H1 (cell line): ENCODE measurements around the gene TXN2. TPM values are rescaled to one million over a fixed set of nuclear protein-coding genes. Genes with fewer than 3 reads are reported as not detected.

Source experiments
- CTCF ChIA-PET: fragments of 300-600 bp; sonication (Branson Sonifier 250); formaldehyde crosslinking; loops from one replicate; lab custom pipeline; 2021; ENCODE audit not compliant: partially characterized antibody; lab: Charles Lee
- POLR2A ChIA-PET: fragments of 300-600 bp; sonication (Branson Sonifier 250); formaldehyde crosslinking; loops from one replicate; lab custom pipeline; 2021; ENCODE audit warnings: inconsistent platforms; ENCODE audit not compliant: partially characterized antibody; lab: Charles Lee
- DNase-seq, 2 experiments: peaks; one replicate each; pipeline versions ENCODE4 v3.0.0 to v3.0.0-alpha.2; 2010 to 2022; ENCODE audit warnings: low spot score in 2 of 2, low read depth in 1 of 2, mixed read lengths in 1 of 2
- FAIRE-seq: peaks from 2 replicates; lab custom pipeline; 2011; peaks lifted over from hg19 to GRCh38; lab: Jason Lieb, UNC
- H2AFZ ChIP-seq: 2 replicates; pipeline ENCODE4 v1.8.1; 2012; ENCODE audit warnings: low read length, inconsistent platforms
- H2AK5ac ChIP-seq: 2 replicates; pipeline ENCODE4 v1.6.1; 2013; ENCODE audit warnings: low read depth, low read length
- H2BK120ac ChIP-seq: replicated peaks from 2 replicates; pipeline ENCODE3; 2013; ENCODE audit warnings: low read depth, low read length, inconsistent platforms
- H2BK12ac ChIP-seq: 2 replicates; pipeline ENCODE4 v1.6.1; 2013; ENCODE audit warnings: low read depth, low read length
- H2BK15ac ChIP-seq: 2 replicates; pipeline ENCODE4 v1.6.1; 2013; ENCODE audit warnings: low read length
- H2BK20ac ChIP-seq: 2 replicates; pipeline ENCODE4 v1.6.1; 2013; ENCODE audit warnings: low read length
- H2BK5ac ChIP-seq: 2 replicates; pipeline ENCODE4 v1.6.1; 2013; ENCODE audit warnings: low read depth, low read length
- H3K14ac ChIP-seq: 2 replicates; pipeline ENCODE4 v1.6.1; 2013; ENCODE audit warnings: inconsistent platforms; ENCODE audit not compliant: insufficient read length
- H3K18ac ChIP-seq: 2 replicates; pipeline ENCODE4 v1.6.1; 2013; ENCODE audit warnings: low read length; ENCODE audit errors: extremely low read depth
- H3K23ac ChIP-seq: 2 replicates; pipeline ENCODE4 v1.6.1; 2013; ENCODE audit warnings: inconsistent platforms; ENCODE audit not compliant: insufficient read length
- H3K23me2 ChIP-seq: 2 replicates; pipeline ENCODE4 v1.6.1; 2013; ENCODE audit warnings: low read depth, low read length
- H3K27ac ChIP-seq: 2 replicates; pipeline ENCODE4 v1.6.1; 2011; ENCODE audit warnings: low read depth, low read length, inconsistent platforms
- H3K27me3 ChIP-seq, 4 experiments: replicated peaks in 1 of 4; 1 replicate in 1 of 4; 2 replicates in 3 of 4; pipeline versions ENCODE4 v1.6.1 to v1.8.1; 2011 to 2013; ENCODE audit warnings: low read length in 3 of 4, mild to moderate bottlenecking in 3 of 4, inconsistent platforms in 2 of 4, mixed read lengths in 2 of 4, moderate library complexity in 1 of 4; ENCODE audit not compliant: control insufficient read depth in 3 of 4, insufficient read depth in 3 of 4; ENCODE audit errors: extremely low read depth in 1 of 4
- H3K36me3 ChIP-seq, 4 experiments: 2 replicates each; pipeline versions ENCODE4 v1.6.1 to v1.8.1; 2011 to 2013; ENCODE audit warnings: mild to moderate bottlenecking in 4 of 4, low read length in 3 of 4, moderate library complexity in 2 of 4, control low read depth in 1 of 4, inconsistent platforms in 1 of 4; ENCODE audit not compliant: insufficient read depth in 4 of 4, control insufficient read depth in 2 of 4
- H3K4ac ChIP-seq: replicated peaks from 2 replicates; pipeline ENCODE3; 2013; ENCODE audit warnings: low read length, low read depth, mixed read lengths, inconsistent platforms; ENCODE audit not compliant: insufficient read length
- H3K4me1 ChIP-seq, 4 experiments: replicated peaks in 1 of 4; 1 replicate in 1 of 4; 2 replicates in 3 of 4; pipeline versions ENCODE4 v1.6.1 to v1.8.1; 2011 to 2013; ENCODE audit warnings: low read length in 3 of 4, inconsistent platforms in 2 of 4, mixed read lengths in 1 of 4; ENCODE audit not compliant: insufficient read depth in 4 of 4, control insufficient read depth in 3 of 4
- H3K4me2 ChIP-seq, 2 experiments: 2 replicates each; pipeline versions ENCODE4 v1.6.1 to v1.8.1; 2011 to 2013; ENCODE audit warnings: low read depth in 2 of 2, low read length in 2 of 2, control low read depth in 1 of 2, inconsistent platforms in 1 of 2, mild to moderate bottlenecking in 1 of 2; ENCODE audit not compliant: insufficient read depth in 1 of 2
- H3K4me3 ChIP-seq, 4 experiments: fragments of 200-600, 300-600 bp in 1 of 4; sonication (generic), shearing (Covaris generic), sonication (Bioruptor Twin) in 1 of 4; 2 replicates each; pipeline versions ENCODE4 v1.5.1 to v1.8.1; 2011 to 2016; ENCODE audit warnings: low read length in 4 of 4, low read depth in 3 of 4, control low read depth in 2 of 4, inconsistent platforms in 2 of 4, mild to moderate bottlenecking in 2 of 4, mixed read lengths in 1 of 4, moderate library complexity in 1 of 4; ENCODE audit not compliant: insufficient read depth in 2 of 4; ENCODE audit errors: extremely low read depth in 1 of 4
- H3K56ac ChIP-seq: replicated peaks from 2 replicates; pipeline ENCODE3; 2013; ENCODE audit warnings: low read depth, mild to moderate bottlenecking, mixed read lengths, low read length, inconsistent platforms; ENCODE audit not compliant: insufficient read length
- H3K79me1 ChIP-seq: 2 replicates; pipeline ENCODE4 v1.6.1; 2013; ENCODE audit warnings: low read depth, low read length, control low read depth
- H3K79me2 ChIP-seq, 2 experiments: 2 replicates each; pipeline versions ENCODE4 v1.6.1 to v1.8.1; 2012 to 2013; ENCODE audit warnings: low read length in 2 of 2, mild to moderate bottlenecking in 2 of 2, inconsistent platforms in 1 of 2; ENCODE audit not compliant: insufficient read depth in 2 of 2, control insufficient read depth in 1 of 2
- H3K9ac ChIP-seq, 4 experiments: replicated peaks in 1 of 4; 1 replicate in 1 of 4; 2 replicates in 3 of 4; pipeline versions ENCODE4 v1.6.1 to v1.8.1; 2011 to 2013; ENCODE audit warnings: low read depth in 3 of 4, low read length in 3 of 4, control low read depth in 2 of 4, mild to moderate bottlenecking in 2 of 4, moderate library complexity in 2 of 4, inconsistent platforms in 1 of 4; ENCODE audit errors: extremely low read depth in 1 of 4
- H3K9me3 ChIP-seq, 2 experiments: 2 replicates each; pipeline versions ENCODE4 v1.6.1 to v1.8.1; 2012 to 2013; ENCODE audit warnings: mild to moderate bottlenecking in 2 of 2, moderate library complexity in 2 of 2, control low read depth in 1 of 2, inconsistent platforms in 1 of 2, low read depth in 1 of 2, low read length in 1 of 2, mixed read lengths in 1 of 2; ENCODE audit not compliant: insufficient read depth in 2 of 2
- H4K20me1 ChIP-seq, 2 experiments: replicated peaks in 1 of 2; 2 replicates each; pipeline versions ENCODE3 to v1.8.1; 2011 to 2013; ENCODE audit warnings: inconsistent platforms in 2 of 2, low read length in 2 of 2, mild to moderate bottlenecking in 1 of 2; ENCODE audit not compliant: insufficient read depth in 2 of 2, control insufficient read depth in 1 of 2
- H4K5ac ChIP-seq: 2 replicates; pipeline ENCODE4 v1.6.1; 2013; ENCODE audit warnings: low read length, low read depth, mixed read lengths, inconsistent platforms; ENCODE audit not compliant: insufficient read length
- H4K8ac ChIP-seq: 2 replicates; pipeline ENCODE4 v1.8.0; 2013; ENCODE audit warnings: mild to moderate bottlenecking, moderate library complexity, low read length, inconsistent platforms; ENCODE audit not compliant: insufficient read depth; ENCODE audit errors: extremely low read depth
- H4K91ac ChIP-seq: replicated peaks from 2 replicates; pipeline ENCODE3; 2013; ENCODE audit warnings: low read length, mixed read lengths, inconsistent platforms; ENCODE audit not compliant: insufficient read length
- BRCA1 ChIP-seq: IDR thresholded peaks from 2 replicates; pipeline ENCODE4 v1.6.1; 2012; ENCODE audit warnings: low read depth, low read length, improper control_type of control experiment
- KDM1A ChIP-seq: fragments of 200-600, 300-600 bp; sonication (generic); IDR thresholded peaks from 2 replicates; pipeline ENCODE4 v1.7.1; 2016; ENCODE audit warnings: mild to moderate bottlenecking, low read length, borderline replicate concordance
- KDM5A ChIP-seq: fragments of 200-600 bp; IDR thresholded peaks from 2 replicates; pipeline ENCODE4 v1.7.1; 2012; ENCODE audit warnings: mild to moderate bottlenecking, low read length, inconsistent platforms, mixed read lengths
- MAFK ChIP-seq: IDR thresholded peaks from 2 replicates; pipeline ENCODE4 v1.6.1; 2012; ENCODE audit warnings: low read depth, mild to moderate bottlenecking, improper control_type of control experiment, low read length
- WGBS, 2 experiments: shearing (Covaris generic) in 1 of 2; methylation state at CpG; one replicate each; pipeline versions ENCODE4 v1.1.6 to v1.1.7; 2013 to 2015; ENCODE audit warnings: low lambda C conversion rate in 2 of 2, mixed read lengths in 2 of 2, inconsistent platforms in 1 of 2, low coverage in 1 of 2, missing lambda C conversion rate in 1 of 2; ENCODE audit not compliant: insufficient replicate concordance in 2 of 2, insufficient coverage in 1 of 2, insufficient read length in 1 of 2; ENCODE audit errors: extremely low coverage in 1 of 2, missing lambda C conversion rate in 1 of 2; 5-methylcytosine and 5-hydroxymethylcytosine counted together
- polyA plus RNA-seq, 7 experiments: library from polyadenylated mRNA; depleted of rRNA in 3 of 7; stranded (reverse) in 5 of 7; unstranded in 2 of 7; fragments of >200 nt in 5 of 7; fragments of 200-250 nt in 2 of 7; gene quantifications; 1 replicate in 5 of 7; 2 replicates in 1 of 7; 4 replicates in 1 of 7; pipeline versions ENCODE4 v1.2.1 to v1.2.3, GENCODE V29; 2011 to 2013; ENCODE audit warnings: missing spikeins in 2 of 7, mixed read lengths in 2 of 7
- total RNA-seq: library from RNA; stranded (reverse); fragmentation: NEBNext Ultra II Directional; extraction: Animal tissue kit (Norgen Biotek cat#: 25700); gene quantifications from 2 replicates; pipeline ENCODE4 v1.2.1, GENCODE V29; 2021

TXN2 gene
- total and polyA plus RNA-seq, 2 of the 8 experiments (the other 6 are each of a cell fraction or from before 2014, with no cell fraction given) = 47.5 to 116 TPM

DNA sequence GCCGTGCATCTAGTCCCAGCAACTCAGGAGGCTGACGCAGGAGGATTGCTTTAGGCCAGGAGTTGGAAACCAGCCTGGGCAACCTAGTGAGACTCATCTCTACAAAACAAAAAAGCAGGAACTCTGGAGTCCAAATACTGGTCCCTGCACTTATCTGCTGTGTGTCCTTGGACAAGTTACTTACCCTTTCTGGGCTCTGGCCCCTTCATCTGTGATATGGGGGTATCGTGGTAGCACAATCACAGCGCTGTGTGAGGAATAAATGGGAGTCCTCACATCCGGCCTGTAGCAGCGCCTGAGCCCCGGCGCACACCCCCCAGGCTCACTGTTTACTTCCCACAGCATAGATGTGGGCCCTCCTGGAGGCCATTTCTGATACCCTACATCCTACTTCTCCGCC lies 49.5 kb downstream of the TXN2 start:
- Histone ChIP-seq H2BK20ac (no peak overlapping the region), H2AK5ac (0 out of 2 replicates have a peak overlapping the region, but pooled peaks have one; percentile 53), H3K14ac (no peak overlapping the region), H3K4me3 (no peak overlapping the region), H2BK120ac (no peak overlapping the region), H2BK5ac (no peak overlapping the region), H3K9ac (no peak overlapping the region), H2AFZ (no peak overlapping the region), H3K23ac (no peak overlapping the region), H3K4ac (no peak overlapping the region), H4K20me1 (no peaks in the 10 kb centered on the region), H4K91ac (no peak overlapping the region), H3K36me3 (no peaks in the 10 kb centered on the region), H4K8ac (no peak overlapping the region), H2BK15ac (0 out of 2 replicates have a peak overlapping the region, but pooled peaks have one; percentile 61), H3K27me3 (no peaks in the 10 kb centered on the region), H3K18ac (no peak overlapping the region), H3K23me2 (no peaks in the 10 kb centered on the region), H4K5ac (no peak overlapping the region), H3K4me2 (no peak overlapping the region), H3K79me1 (no peaks in the 10 kb centered on the region), H2BK12ac (no peak overlapping the region), H3K79me2 (no peaks in the 10 kb centered on the region), H3K56ac (no peak overlapping the region), H3K4me1 (peaks cover 4 to 36% (median 18%) of the 10 kb centered on the region in 4 experiments), H3K9me3 (no peaks in the 10 kb centered on the region), H3K27ac (no peak overlapping the region)
- FAIRE-seq (no peak), DNase-seq (no peak)
- CTCF ChIA-PET = interaction anchor here (0.6 to 1.6 kb wide), 8 partner anchors 8 to 54 kb away, joined by 3 to 5 read pairs (median 4); no protein-coding TSS in a partner anchor
- POLR2A ChIA-PET = interaction anchor here (0.7 to 1.9 kb wide), 6 partner anchors 11 to 102 kb away, joined by 3 to 8 read pairs (median 5); no protein-coding TSS in a partner anchor
- WGBS, 2 experiments = 86% methylated on average over 9 of the region's 9 CpGs; no CpG with 5 or more reads in 1 of the 2 experiments
- TF ChIP-seq KDM1A (peak; percentile 57; the same call in 1 of the 2 replicates), MAFK (no peak), BRCA1 (no peak), KDM5A (no peak)
